Vagina (tissue), 2 donors: Measurements from ENCODE around the gene CCPG1.

ENCODE experiments used
- POLR2A ChIP-seq, 2 donors: fragments of 450-650 bp; IDR thresholded peaks; one replicate each; pipeline ENCODE4 v1.6.1; 2017; ENCODE audit warnings: antibody characterized with exemption in 2 of 2, mild to moderate bottlenecking in 2 of 2, moderate library complexity in 2 of 2
- TF ChIP-seq, protein P1 (sequence below), 3 experiments: fragments of 450-650 bp in 2 of 3; fragments of 200-600 bp in 1 of 3; sonication (generic) in 1 of 3; IDR thresholded peaks; one replicate each; pipeline ENCODE4 v1.5.1; 2017 to 2019; ENCODE audit warnings: antibody characterized with exemption in 3 of 3, mild to moderate bottlenecking in 2 of 3, moderate library complexity in 2 of 3

DNA sequence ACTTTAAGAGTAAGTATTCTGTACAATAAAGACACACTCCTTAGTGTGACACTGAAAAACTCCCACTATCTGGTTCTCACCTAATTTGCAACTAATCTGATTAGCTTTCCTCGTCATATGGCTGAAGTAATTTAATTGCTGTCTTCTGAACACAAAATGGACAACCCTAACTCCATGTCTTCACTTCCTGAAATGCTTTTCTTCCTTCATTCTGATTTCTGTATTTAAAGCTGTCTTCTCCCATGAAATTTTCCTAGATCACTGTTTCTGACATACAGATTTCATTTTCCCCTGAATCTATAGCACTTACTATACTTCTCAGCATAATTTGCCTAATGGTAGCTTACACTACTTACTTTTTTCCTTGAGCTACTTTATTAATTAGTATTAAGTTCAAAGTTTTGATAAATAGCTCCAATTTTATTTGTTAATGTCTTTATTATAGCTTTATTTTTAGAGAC lies 6.3 kb downstream of the CCPG1 start:
- TF ChIP-seq, protein P1, sequence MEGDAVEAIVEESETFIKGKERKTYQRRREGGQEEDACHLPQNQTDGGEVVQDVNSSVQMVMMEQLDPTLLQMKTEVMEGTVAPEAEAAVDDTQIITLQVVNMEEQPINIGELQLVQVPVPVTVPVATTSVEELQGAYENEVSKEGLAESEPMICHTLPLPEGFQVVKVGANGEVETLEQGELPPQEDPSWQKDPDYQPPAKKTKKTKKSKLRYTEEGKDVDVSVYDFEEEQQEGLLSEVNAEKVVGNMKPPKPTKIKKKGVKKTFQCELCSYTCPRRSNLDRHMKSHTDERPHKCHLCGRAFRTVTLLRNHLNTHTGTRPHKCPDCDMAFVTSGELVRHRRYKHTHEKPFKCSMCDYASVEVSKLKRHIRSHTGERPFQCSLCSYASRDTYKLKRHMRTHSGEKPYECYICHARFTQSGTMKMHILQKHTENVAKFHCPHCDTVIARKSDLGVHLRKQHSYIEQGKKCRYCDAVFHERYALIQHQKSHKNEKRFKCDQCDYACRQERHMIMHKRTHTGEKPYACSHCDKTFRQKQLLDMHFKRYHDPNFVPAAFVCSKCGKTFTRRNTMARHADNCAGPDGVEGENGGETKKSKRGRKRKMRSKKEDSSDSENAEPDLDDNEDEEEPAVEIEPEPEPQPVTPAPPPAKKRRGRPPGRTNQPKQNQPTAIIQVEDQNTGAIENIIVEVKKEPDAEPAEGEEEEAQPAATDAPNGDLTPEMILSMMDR (IDR thresholded peaks at IDR 0.05) = no peak
- no peak for TF ChIP-seq POLR2A (IDR thresholded peaks at IDR 0.05)
